Keratinocyte (primary cell): ENCODE results near the gene ADAMTS13. TPM values are rescaled to one million over a fixed set of nuclear protein-coding genes. Genes with fewer than 3 reads are reported as not detected.

Source experiments
- DNase-seq: peaks from one replicate; pipeline ENCODE4 v3.0.0-alpha.2; 2011; ENCODE audit warnings: low read depth, missing footprints, low spot score
- FAIRE-seq: peaks from 2 replicates; lab custom pipeline; 2011; peaks lifted over from hg19 to GRCh38; lab: Jason Lieb, UNC
- H2AFZ ChIP-seq: 2 replicates; pipeline ENCODE4 v1.6.0; 2012; ENCODE audit warnings: low read length, control low read depth, inconsistent platforms; ENCODE audit not compliant: control insufficient read depth
- H3K27ac ChIP-seq: 2 replicates; pipeline ENCODE4 v1.5.1; 2011; ENCODE audit warnings: low read length; ENCODE audit not compliant: control insufficient read depth, insufficient read depth
- H3K27me3 ChIP-seq: 3 replicates; pipeline ENCODE4 v1.6.0; 2011; ENCODE audit warnings: low read length; ENCODE audit not compliant: control insufficient read depth, insufficient read depth; ENCODE audit errors: extremely low read depth
- H3K36me3 ChIP-seq, 2 experiments: 2 replicates in 1 of 2; 3 replicates in 1 of 2; pipeline ENCODE4 v1.5.1; 2011; ENCODE audit warnings: low read length in 2 of 2, mild to moderate bottlenecking in 1 of 2; ENCODE audit not compliant: control insufficient read depth in 2 of 2, insufficient read depth in 2 of 2; ENCODE audit errors: extremely low read depth in 1 of 2
- H3K4me1 ChIP-seq: 3 replicates; pipeline ENCODE4 v1.5.1; 2011; ENCODE audit warnings: low read length; ENCODE audit not compliant: control insufficient read depth, insufficient read depth; ENCODE audit errors: extremely low read depth
- H3K4me2 ChIP-seq: 3 replicates; pipeline ENCODE4 v1.6.0; 2011; ENCODE audit warnings: low read depth, low read length; ENCODE audit not compliant: control insufficient read depth, insufficient read depth; ENCODE audit errors: extremely low read depth
- H3K4me3 ChIP-seq, 3 experiments: fragments of 200-600 bp in 1 of 3; sonication (generic) in 1 of 3; 2 replicates in 2 of 3; 3 replicates in 1 of 3; pipeline ENCODE4 v1.5.1; 2011 to 2016; ENCODE audit warnings: low read length in 3 of 3, mild to moderate bottlenecking in 3 of 3, control low read depth in 2 of 3, inconsistent platforms in 1 of 3, low read depth in 1 of 3, mixed read lengths in 1 of 3, mixed run types in 1 of 3, moderate library complexity in 1 of 3; ENCODE audit not compliant: control insufficient read depth in 2 of 3, insufficient read depth in 2 of 3; ENCODE audit errors: extremely low read depth in 1 of 3
- H3K79me2 ChIP-seq: 2 replicates; pipeline ENCODE4 v1.6.0; 2012; ENCODE audit warnings: low read length; ENCODE audit not compliant: control insufficient read depth, insufficient read depth
- H3K9ac ChIP-seq: 3 replicates; pipeline ENCODE4 v1.6.0; 2011; ENCODE audit warnings: low read length; ENCODE audit not compliant: control insufficient read depth, insufficient read depth; ENCODE audit errors: extremely low read depth
- H3K9me1 ChIP-seq: 3 replicates; pipeline ENCODE4 v1.6.0; 2011; ENCODE audit warnings: low read length; ENCODE audit not compliant: control insufficient read depth, insufficient read depth; ENCODE audit errors: extremely low read depth
- H3K9me3 ChIP-seq: 2 replicates; pipeline ENCODE4 v1.5.1; 2012; ENCODE audit warnings: low read depth, low read length; ENCODE audit not compliant: control insufficient read depth
- H4K20me1 ChIP-seq: 3 replicates; pipeline ENCODE4 v1.6.0; 2011; ENCODE audit warnings: low read length; ENCODE audit not compliant: control insufficient read depth, insufficient read depth; ENCODE audit errors: extremely low read depth
- CTCF ChIP-seq, 3 experiments: IDR thresholded peaks in 1 of 3; conservative IDR thresholded peaks in 1 of 3; optimal IDR thresholded peaks in 1 of 3; 2 replicates in 2 of 3; 3 replicates in 1 of 3; pipeline versions ENCODE3 to v1.5.1; 2011; ENCODE audit warnings: low read length in 3 of 3, mild to moderate bottlenecking in 3 of 3, moderate library complexity in 2 of 3, control low read depth in 1 of 3, inconsistent platforms in 1 of 3; ENCODE audit not compliant: insufficient read depth in 2 of 3; ENCODE audit errors: extremely low read depth in 1 of 3
- EZH2 ChIP-seq: IDR thresholded peaks from one replicate; pipeline ENCODE4 v1.6.1; 2012; ENCODE audit warnings: inconsistent platforms, mild to moderate bottlenecking, low read length, moderate library complexity
- dilution Hi-C: fragments of 300-500 bp; cut with MboI; formaldehyde crosslinking; loops from one replicate; pipeline ENCODE4 v1.7.0; 2020; ENCODE audit warnings: low sequenced_read_pairs; ENCODE audit not compliant: extremely low pct_ligation_motif_present
- polyA plus RNA-seq, 5 experiments: library from polyadenylated mRNA; depleted of rRNA in 3 of 5; stranded (reverse) in 3 of 5; stranded (forward) in 1 of 5; unstranded in 1 of 5; fragments of >200 nt; gene quantifications; 1 replicate in 1 of 5; 2 replicates in 3 of 5; 3 replicates in 1 of 5; pipeline versions ENCODE4 v1.2.1 to v1.2.3, GENCODE V29; 2011 to 2012; ENCODE audit warnings: missing spikeins in 2 of 5, low read depth in 1 of 5, low replicate concordance in 1 of 5

The ADAMTS13 gene
- polyA plus RNA-seq, 1 donor (not counting 4 experiments of a cell fraction or from before 2014, with no cell fraction given) = 1.1 TPM

- H3K27ac ChIP-seq = no peak overlapping the region
- H3K9ac ChIP-seq = no peak overlapping the region
- peaks cover 4% of the 10 kb centered on the region for H3K9me1 ChIP-seq
- dilution Hi-C loops = no loop called here
- no peak overlapping the region for H2AFZ ChIP-seq
- no peaks in the 10 kb centered on the region for H3K9me3 ChIP-seq
- H4K20me1 ChIP-seq = no peaks in the 10 kb centered on the region
- H3K36me3 ChIP-seq = peaks cover 0 to 3% of the 10 kb centered on the region in 2 experiments
- H3K4me2 ChIP-seq = no peak overlapping the region
- H3K79me2 ChIP-seq = no peaks in the 10 kb centered on the region
- DNase-seq (no peak), FAIRE-seq (no peak)
- no peaks in the 10 kb centered on the region for H3K27me3 ChIP-seq
- peaks cover 4% of the 10 kb centered on the region for H3K4me1 ChIP-seq
- TF ChIP-seq EZH2 (no peak), CTCF (optimal IDR thresholded peaks at IDR 0.05 in 1 of 3, IDR thresholded peaks at IDR 0.05 in 1 of 3, conservative IDR thresholded peaks at IDR 0.05 in 1 of 3; ENCODE audit: extremely low read depth in 1 of 3, insufficient read depth in 2 of 3, low read length in 3 of 3) (no peak)
- no peak overlapping the region for H3K4me3 ChIP-seq
Measured at GRCh38 chr9:133463864-133464615, 41.9 kb downstream of the ADAMTS13 start.

- H3K9me1 ChIP-seq = peaks cover 4% of the 10 kb centered on the region
- TF ChIP-seq EZH2 = no peak
- no peak for TF ChIP-seq CTCF (optimal IDR thresholded peaks at IDR 0.05 in 1 of 3, IDR thresholded peaks at IDR 0.05 in 1 of 3, conservative IDR thresholded peaks at IDR 0.05 in 1 of 3; ENCODE audit: extremely low read depth in 1 of 3, insufficient read depth in 2 of 3, low read length in 3 of 3)
- no peak overlapping the region for H3K4me3 ChIP-seq
- no peaks in the 10 kb centered on the region for H3K79me2 ChIP-seq
- no peaks in the 10 kb centered on the region for H3K4me1 ChIP-seq
- H3K9ac ChIP-seq = no peak overlapping the region
- H4K20me1 ChIP-seq = no peaks in the 10 kb centered on the region
- peaks cover 0 to 3% of the 10 kb centered on the region in 2 experiments for H3K36me3 ChIP-seq
- DNase-seq (no peak), FAIRE-seq (no peak)
- H3K27me3 ChIP-seq = no peaks in the 10 kb centered on the region
- no peak overlapping the region for H3K4me2 ChIP-seq
- H3K27ac ChIP-seq = no peak overlapping the region
- no peak overlapping the region for H2AFZ ChIP-seq
- dilution Hi-C loops = no loop called here
- no peaks in the 10 kb centered on the region for H3K9me3 ChIP-seq
Measured at GRCh38 chr9:133464638-133465037, 42.5 kb downstream of the ADAMTS13 start.
